EH (cell line): ENCODE measurements around the gene OSBPL3.
A peak's percentile ranks its signal among the peaks of the same experiment; 100 is the strongest.

Source experiments
- DNase-seq: peaks from one replicate; pipeline ENCODE4 v3.0.0-alpha.2; 2015; ENCODE audit warnings: low read depth

OSBPL3 gene

GRCh38 chr7:24763303-24763901, 216.6 kb downstream of the OSBPL3 start:
- DNase-seq = no peak

- DNase-seq = no peak
Observed at GRCh38 chr7:24762771-24763170, 217.2 kb downstream of the OSBPL3 start.

- DNase-seq = no peak
Observed at GRCh38 chr7:24760968-24761367, 219.0 kb downstream of the OSBPL3 start.

GRCh38 chr7:24757353-24758275, 222.4 kb downstream of the OSBPL3 start, which contains the start of gene GSDME:
GSDME (minus strand) TSS chr7:24757464; CDS start chr7:24749774, 7,690 bp downstream.
- peak; percentile 83 for DNase-seq

- DNase-seq = peak; percentile 71
Observed at GRCh38 chr7:24756545-24757352, 223.2 kb downstream of the OSBPL3 start.

GRCh38 chr7:24755541-24756407, 224.2 kb downstream of the OSBPL3 start:
- peak; percentile 44 for DNase-seq

GRCh38 chr7:24754906-24755506, 225.0 kb downstream of the OSBPL3 start:
- DNase-seq = no peak

- no peak for DNase-seq
Observed at GRCh38 chr7:24752073-24752800, 227.7 kb downstream of the OSBPL3 start.

GRCh38 chr7:24751484-24751883, 228.5 kb downstream of the OSBPL3 start:
- peak; percentile 14 for DNase-seq

GRCh38 chr7:24750441-24751055, 229.4 kb downstream of the OSBPL3 start:
- no peak for DNase-seq

- no peak for DNase-seq
Observed at GRCh38 chr7:24748521-24748920, 231.5 kb downstream of the OSBPL3 start.
